GM12892 (cell line): ENCODE results near the gene SIM2.

Source experiments
- POLR2A ChIP-seq: IDR thresholded peaks from 2 replicates; pipeline ENCODE4 v1.6.1; 2011; ENCODE audit warnings: low read depth, low read length, control low read depth
- POLR2AphosphoS5 ChIP-seq: IDR thresholded peaks from 2 replicates; pipeline ENCODE4 v1.6.1; 2011; ENCODE audit warnings: low read depth, low read length, control low read depth

DNA sequence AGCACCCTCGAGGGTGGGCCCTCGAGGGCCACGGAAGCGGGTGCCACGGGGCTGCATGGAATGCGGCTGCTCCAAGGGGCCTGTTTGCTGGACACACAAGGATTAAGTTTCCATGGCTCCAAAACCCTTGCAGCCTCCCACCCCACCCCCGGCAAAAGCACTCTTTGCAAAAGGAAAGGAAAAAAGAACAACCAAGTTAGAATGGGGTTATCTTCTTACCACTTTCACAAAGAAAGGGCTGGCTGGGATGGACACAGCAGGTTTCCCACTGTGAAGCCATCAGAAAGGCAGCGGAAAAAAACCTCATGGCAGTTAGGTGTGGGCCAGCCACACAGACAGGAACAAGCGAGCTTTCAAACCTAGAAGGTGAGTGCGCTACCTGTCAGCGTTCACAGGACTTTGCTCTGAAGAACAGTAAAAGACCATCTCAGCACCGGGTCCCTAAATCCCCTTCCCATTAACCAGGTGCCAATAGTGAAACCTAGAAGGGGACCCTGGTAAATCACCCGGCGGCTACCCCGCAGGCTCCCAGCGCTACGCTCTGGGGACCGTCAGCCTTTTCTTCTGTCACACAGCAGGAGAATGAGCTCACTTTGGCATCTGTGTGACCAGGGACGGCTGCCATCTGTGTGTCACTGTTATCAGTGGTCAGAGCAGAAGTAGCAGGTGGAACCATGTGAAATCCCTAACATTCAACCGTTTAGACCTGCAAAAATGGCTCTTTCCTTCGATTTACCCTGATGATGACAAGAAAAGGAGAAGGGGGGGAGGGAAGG, 93.0 kb downstream of the SIM2 start:
- TF ChIP-seq POLR2A = no peak
- TF ChIP-seq POLR2AphosphoS5 = no peak
